GM18511 (cell line): ENCODE measurements around the gene AHCTF1.
"Not testable (repeated sequence)": the region's sequence is repeated elsewhere in the genome, so short reads cannot be mapped to it uniquely, and the experiment has no call there.

Source experiments
- ATAC-seq: cut with Tn5 transposase; IDR thresholded peaks from one replicate; pipeline ENCODE4 v1.9.1; 2021; ENCODE audit warnings: mild to moderate bottlenecking, moderate library complexity; ENCODE audit not compliant: unreplicated experiment

AHCTF1 gene

DNA sequence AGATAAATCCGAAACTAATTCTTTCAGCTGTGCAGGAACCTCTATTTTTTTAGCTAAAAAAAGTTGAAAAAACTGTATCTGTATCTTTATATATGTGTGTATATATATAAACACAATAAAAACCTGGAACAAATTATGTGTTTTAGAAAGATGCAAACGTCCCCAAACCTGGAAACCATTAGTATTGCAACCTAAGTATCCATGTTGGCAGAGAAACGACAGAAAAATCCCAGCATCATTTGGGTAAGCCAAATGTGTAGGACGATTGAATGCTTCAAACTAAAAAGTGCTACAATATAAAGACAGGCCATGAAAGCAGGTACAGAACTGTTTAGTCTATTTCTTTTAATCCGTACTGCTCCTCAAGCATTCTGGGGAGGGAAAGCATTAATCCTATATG is 87.9 kb downstream of the AHCTF1 start:
- ATAC-seq: no peak

DNA sequence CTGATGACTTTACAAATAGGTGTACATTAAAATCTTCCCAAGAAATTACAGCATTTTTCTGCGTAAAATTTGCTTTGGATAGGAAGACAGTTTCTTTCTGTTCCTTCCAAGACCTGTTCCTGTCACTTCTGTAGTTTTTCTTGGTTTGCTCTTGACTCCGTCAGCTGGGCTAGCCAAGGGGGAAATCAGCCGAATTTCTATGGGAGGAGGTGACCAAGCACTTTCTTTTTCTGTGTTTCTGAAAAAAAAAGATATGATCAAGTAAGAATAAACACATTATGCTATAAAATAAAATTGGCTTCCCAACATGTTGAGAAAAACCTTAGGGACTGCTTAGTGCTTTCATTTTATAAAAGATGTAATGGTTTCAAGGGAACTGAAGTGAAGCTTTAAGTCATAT is 91.0 kb downstream of the AHCTF1 start:
- ATAC-seq: not testable (repeated sequence)

DNA sequence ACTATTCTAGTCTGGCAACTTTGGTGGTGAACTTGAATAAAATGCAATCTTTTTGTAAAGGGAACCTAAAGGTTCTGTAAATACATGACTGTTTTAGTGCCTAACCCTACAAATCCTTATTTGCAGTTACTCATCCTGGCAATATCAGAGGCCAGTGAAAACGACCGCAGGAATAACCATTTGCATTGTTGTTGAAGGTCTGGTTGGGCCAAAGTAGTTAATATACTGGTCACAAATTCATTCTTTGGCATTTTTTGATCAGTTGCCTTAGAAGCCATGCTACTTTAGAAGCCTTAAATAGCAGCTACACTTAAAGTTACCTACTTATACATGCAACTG is 93.7 kb downstream of the AHCTF1 start:
- ATAC-seq: no peak

DNA sequence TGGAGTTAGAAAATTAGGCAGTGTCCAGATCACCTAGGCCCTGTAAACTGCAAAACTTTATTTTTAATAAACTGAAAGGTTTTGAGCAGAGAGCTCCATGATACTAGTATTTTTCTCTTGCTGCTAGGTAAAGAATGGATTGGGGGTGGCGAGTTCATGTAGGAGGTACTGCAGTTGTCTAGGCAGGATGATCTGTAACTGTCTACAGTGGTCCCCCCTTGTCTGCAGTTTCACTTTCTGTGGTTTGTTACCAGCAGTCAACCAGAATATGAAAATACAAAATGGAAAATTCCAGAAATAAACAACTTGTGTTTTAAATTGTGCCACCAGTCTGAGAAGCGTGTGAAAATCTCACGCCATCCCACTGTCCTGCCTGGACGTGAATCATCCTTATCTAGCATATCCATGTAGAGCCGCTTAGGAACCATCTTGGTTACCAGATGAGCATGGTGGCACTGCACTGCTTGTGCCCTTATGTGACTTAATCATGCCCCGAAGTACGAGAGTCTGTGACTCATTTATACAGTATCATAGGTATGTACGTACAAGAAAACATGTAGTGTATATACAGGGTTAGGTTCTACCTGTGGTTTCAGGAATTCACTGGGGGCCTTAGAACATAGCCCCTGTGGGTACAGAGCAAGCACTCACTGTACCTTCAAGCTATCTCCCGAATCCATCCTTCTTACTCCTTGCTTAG is 94.2 kb downstream of the AHCTF1 start:
- ATAC-seq: peak; percentile 69

DNA sequence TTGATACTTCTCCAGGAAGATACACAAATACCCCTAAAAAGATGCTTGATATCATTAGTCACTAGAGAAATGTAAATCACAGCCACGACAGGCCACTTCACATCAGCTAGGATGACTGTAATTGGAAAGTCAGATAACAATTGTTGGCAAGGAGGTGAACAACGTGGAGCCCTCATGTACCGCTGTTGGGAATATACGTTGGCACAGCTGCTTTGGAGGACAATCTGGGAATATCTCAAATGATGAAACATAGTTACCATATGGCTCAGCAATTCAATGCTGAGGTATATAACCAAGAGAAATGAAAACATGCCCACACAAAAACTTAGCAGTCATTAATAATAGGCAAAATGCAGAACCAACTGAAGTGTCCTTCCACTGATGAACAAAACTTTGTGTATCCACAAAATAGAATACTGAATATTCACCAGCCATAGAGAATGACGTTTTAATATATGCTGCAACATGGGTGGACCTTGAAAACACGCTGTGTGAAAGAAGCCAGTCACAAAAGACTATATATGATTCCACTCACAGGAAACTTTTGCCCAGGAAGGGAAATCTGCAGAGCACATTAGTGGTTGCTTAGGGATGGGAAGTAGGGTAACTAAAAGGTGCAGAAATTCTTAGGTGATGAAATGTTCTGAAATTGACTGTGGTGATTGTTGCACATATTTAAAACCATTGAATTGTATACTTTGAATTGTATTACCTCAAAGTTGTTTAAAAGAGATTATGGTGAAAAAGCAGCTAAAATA is 95.4 kb downstream of the AHCTF1 start:
- no peak for ATAC-seq

DNA sequence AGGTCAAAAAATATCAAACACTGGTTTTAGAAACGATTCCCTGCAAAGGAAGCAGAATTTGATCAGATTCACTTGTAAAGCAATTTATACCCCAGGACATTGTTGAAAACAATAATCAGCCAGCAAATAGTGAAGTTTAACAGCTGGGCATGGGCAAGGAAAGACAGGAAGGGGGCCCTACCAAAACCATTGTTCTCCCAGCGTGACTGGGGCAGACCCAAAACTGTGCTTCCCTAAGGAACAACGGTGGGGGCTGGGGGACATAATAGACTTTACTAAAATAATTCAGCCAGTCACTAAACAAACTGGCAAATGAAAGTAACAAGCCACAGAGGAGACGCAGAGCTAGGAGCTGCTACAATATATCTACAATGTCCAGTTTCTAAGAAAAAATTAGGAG is 100.2 kb downstream of the AHCTF1 start:
- ATAC-seq: no peak

DNA sequence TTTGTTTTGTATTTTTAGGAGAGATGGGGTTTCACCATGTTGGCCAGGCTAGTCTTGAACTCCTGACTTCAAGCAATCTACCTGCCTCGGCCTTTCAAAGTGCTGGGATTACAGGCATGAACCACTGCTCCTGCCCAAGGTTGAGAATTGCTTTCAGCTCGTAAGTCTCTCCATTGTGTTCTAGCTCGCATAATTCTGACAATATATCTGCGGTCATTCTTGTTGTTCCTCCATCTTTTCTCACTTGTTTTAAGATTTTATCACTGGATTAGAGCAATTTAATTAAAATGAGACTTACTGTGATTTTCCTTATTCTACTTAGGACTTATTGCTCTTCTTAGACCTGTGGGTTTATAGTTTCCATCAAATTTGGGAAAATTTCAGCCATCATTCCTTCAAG is 102.9 kb downstream of the AHCTF1 start:
- ATAC-seq: no peak

DNA sequence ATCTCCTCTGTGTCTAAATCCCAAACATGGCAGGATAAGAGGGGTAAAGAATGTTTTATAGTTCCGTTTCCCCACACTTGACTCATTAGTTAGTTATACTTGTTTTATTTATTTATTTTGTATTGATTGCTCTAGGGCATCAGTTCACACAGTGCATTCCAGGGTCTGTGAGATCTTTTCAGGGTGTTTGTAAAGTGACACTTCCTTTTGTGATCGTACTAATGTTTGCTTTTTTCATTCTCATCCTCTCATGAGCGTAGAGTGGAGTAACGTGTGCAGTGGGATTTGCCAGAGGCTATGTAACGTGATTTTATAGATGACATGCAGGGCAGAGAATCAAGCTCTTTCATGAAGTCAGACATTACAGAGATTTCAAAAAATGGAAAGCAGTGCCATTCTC is 104.4 kb downstream of the AHCTF1 start:
- ATAC-seq: no peak

DNA sequence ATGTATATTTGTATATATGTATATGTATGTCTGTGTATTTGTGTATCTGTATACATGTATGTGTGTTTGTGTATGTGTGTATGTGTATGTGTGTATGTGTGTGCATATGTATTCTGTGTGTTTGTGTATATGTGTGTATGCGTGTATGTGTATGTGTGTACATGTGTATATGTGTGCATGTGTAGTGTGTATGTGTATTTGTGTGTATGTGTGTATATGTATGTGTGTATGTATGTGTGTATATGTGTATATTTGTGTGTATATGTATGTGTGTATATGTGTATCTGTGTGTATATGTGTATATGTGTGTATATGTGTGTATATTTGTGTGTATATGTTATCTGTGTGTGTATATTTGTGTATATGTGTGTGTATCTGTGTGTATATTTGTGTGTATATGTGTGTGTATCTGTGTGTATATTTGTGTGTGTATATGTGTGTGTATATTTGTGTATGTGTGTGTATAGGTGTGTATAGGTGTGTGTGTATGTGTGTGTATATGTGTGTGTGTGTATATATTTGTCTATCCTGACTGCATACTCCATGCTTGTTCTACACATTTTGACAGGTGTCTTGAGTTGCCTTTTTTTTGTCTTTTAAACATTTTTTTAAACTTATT is 106.1 kb downstream of the AHCTF1 start:
- no peak for ATAC-seq

DNA sequence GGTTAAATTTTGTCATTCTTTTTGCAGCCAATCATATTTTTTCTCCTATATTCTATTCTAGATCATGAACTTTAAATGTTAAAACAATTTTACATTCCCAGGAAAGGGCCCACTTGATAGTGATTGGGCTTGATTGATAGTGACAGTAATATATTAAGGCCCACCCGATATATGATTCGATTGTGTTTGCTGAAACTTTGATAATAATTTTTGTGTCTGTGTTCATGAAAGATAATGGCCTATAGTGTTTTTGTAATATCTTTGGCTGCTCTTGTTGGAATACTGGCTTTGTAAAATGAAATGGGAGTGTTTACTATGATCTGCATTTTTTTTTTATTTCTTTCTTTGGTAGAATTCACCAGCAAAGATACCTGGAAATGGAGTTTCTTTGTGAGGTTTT is 107.2 kb downstream of the AHCTF1 start:
- ATAC-seq: no peak

DNA sequence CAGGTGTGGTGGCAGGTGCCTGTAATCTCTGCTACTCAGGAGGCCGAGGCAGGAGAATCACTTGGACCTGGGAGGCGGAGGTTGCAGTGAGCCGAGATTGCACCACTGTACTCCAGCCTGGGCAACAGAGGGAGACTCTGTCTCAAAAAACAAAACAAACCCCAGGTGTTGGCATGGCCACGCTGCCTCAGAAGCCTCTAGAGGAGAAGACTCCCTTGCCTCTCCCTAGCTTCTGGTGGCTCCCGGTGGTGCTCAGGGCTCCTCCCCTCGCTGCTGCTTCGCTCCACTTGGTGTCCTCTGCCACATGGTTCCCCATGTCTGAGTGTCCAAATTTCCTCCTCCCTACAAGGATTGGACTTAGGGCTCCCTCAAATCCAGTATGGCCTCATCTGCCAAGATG is 109.6 kb downstream of the AHCTF1 start:
- ATAC-seq: not testable (repeated sequence)

DNA sequence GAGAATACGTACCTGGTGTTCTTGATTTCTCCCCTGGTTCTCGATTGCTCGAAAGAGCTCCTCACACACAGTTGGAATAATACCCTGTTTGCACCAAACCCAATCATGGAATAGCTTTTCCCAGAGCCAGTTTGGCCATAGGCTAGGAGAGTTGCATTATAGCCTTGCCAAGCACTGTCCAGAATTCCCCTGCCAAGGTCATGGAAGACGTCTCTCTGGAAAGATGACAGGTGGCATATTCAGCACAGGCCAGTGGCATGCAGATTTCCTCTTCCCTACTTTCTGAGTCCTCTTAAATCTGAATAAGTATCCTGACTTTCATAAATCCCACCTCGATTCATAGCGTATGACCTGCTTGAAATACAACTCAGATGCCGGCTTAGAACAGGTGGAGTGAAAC is 111.1 kb downstream of the AHCTF1 start:
- ATAC-seq: no peak

DNA sequence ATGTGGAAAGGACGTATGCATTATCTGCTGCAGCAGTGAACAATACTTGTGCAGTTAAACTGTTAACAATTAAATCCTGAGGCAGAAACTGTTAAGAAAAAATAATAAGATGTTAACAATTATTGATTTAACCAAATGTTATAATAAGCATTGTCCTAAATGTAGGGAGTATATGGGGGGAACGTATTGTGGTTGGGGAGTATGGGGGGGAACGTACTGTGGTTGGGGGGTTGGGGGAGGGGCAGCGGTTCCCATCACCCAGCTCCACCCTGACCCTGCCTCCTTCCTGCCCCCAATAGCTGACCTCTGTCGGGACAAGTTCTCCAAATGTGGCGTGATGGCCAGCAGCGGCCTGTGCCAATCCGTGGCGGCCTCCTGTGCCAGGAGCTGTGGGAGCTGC is 114.0 kb downstream of the AHCTF1 start:
- not testable (repeated sequence) for ATAC-seq

DNA sequence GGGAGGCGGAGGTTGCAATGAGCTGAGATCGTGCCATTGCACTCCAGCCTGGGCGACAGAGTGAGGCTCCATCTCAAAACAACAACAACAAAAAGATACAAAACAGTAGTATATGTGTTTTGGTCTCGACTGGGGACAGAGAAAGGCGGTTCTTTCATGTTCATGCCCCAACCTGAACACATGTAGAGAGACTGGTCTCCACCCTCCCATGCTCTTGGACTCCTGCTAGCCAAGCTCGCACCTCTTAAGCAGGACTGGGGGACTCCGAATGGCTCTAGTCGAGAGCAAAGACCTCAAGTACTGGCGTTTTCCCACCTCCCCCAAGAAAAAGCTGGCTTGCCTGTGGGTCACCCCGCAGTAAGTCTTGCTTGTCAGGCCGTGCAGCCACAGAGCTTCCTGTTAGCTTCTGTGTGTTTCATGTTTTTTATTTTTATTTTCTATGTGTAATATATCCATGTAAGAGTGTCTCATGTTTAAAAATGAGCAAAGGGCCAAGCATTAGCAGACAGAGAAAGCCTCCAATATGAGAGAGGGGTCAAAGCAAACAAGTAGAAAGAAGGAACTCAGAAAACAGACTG is 116.0 kb downstream of the AHCTF1 start:
- peak; percentile 85 for ATAC-seq

DNA sequence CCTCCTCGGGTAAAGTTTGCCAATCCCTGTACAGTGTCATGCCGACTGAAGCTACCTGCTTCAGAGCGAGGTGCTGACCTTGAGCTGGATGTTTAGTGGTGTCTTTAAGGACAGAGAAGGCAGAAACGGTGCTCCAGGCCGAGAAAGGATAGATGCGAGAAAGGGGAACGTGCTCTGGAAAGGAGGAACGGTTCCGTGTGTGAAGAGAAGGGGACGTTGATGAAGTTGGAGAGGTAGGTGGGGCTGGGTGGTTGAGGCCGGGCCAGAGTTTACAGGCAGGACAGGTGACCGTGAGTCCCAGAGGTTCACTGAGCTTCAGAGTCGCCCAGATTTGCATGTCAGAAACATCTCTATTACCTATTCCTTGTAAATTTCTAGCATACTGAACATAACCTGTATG is 116.9 kb downstream of the AHCTF1 start:
- ATAC-seq: no peak

DNA sequence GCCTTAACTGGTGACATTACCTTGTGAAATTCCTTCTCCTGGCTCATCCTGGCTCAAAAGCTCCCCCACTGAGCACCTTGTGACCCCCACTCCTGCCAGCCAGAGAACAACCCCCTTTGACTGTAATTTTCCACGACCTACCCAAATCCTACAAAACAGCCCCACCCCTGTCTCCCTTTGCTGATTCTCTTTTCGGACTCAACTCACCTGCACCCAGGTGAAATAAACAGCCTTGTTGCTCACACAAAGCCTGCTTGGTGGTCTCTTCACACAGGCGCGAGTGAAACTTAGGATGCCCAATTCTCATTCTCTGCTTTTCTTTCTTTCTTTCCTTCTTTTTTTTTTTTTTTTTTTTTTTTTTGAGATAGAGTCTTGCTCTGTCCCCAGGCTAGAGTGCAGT is 118.4 kb downstream of the AHCTF1 start:
- ATAC-seq: not testable (repeated sequence)

DNA sequence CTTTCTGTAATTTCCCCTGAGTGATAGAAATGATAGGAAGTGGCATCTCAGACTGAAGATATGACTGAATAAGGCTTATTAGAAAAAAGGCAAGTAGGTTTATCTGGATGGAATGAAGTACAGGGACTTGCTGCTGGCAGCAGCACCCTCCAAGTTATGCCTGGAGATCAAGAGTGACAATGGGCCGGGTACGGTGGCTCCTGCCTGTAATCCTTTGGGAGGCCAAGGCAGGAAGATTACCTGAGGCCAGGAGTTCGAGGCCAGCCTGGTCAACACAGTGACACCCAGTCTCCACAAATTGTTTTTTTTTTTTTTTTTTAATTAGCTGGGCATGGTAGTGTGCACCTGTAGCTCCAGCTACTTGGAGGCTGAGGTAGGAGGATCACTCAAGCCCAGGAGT is 119.8 kb downstream of the AHCTF1 start:
- no peak for ATAC-seq

DNA sequence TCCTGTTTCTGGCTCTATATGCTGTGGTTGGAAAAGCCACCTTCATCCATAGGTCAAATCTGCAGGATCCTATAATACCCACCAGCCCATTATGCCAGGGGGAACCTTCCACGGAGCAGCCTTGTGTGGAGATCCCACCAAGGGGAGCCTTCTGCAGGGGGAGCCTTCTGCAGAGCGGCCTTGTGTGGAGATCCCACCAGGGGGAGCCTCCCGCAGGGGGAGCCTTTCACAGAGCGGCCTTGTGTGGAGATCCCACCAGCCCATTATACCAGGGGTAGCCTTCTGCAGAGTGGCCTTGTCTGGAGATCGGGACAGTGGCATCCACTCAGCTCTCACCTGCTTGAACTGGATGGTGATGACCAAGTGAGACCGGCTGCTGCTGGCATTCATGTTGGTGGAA is 122.3 kb downstream of the AHCTF1 start:
- no peak for ATAC-seq

DNA sequence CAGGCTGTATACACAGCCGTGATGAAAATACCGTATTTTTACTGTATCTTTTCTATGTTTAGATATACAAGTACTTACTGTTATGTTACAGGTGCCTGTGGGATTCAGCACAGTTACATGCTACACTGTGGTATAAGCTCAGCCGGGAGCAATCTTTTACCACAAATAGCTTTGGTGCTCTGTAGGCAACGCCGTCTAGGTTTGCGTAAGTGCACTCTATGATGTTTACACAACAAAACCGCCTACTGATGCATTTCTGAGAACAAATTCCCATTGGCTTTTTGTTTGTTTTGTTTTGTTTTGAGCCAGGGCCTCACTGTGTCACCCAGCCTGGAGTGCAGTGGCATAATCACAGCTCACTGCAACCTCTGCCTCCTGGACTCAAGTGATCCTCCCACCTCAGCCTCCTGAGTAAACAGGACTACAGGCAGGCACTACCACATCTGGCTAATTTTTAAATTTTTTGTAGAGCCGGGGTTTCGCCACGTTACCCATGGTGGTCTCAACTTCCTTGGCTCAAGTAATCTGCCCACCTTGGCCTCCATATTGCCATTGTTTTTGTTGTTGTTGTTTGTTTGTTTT is 126.5 kb downstream of the AHCTF1 start:
- ATAC-seq: no peak

DNA sequence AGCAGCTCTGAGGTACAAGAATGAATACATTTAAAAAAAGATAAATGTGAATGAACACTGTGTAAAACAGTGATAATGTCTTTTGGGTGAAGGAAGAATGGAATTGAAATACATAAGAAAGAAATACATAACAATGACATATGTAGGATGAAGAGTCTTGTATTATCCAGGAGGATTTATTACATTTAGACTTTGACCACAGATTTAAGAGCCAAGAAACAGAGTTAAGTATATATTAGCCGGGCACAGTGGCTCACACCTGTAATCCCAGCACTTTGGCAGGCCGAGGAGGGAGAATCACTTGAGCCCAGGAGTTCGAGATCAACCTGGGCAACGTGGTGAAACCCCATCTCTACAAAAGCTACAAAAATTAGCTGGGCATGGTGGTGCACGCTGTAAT is 127.9 kb downstream of the AHCTF1 start:
- ATAC-seq: no peak

DNA sequence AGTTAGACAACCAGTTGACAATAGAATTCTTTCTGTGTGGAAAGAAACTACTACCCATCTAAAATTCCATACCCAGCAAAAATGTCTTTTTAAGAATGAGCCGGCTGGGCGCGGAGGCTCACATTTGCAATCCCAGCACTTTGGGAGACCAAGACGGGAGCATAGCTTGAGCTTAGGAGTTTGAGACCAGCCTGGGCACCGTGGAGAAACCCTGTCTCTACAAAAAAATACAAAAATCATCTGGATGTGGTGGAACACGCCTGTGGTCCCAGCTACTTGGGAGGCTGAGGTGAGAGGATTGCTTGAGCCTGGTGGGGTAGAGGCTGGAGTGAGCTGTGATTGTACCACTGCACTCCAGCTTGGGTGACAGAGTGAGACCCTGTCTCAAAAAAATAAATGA is 128.4 kb downstream of the AHCTF1 start:
- ATAC-seq: no peak
